ACC112 (cell line): Measurements from ENCODE around the gene HDLBP.

Experiments
- H2AFZ ChIP-seq: fragments of 200-600 bp; sonication (generic); one replicate; pipeline ENCODE4 v1.6.0; 2017; ENCODE audit warnings: antibody characterized with exemption, low read length; ENCODE audit not compliant: unreplicated experiment
- H3K27ac ChIP-seq: fragments of 200-600 bp; sonication (generic); 2 replicates; pipeline ENCODE4 v1.5.1; 2014; ENCODE audit warnings: low read depth, mild to moderate bottlenecking, antibody characterized with exemption, low read length, moderate library complexity
- H3K27me3 ChIP-seq: fragments of 200-600 bp; sonication (generic); 2 replicates; pipeline ENCODE4 v1.6.1; 2014; ENCODE audit warnings: mild to moderate bottlenecking, antibody characterized with exemption, low read length, moderate library complexity, mixed read lengths; ENCODE audit not compliant: insufficient read depth
- H3K36me3 ChIP-seq: fragments of 200-600 bp; sonication (generic); 2 replicates; pipeline ENCODE4 v1.6.1; 2016; ENCODE audit warnings: mild to moderate bottlenecking, antibody characterized with exemption, low read length, moderate library complexity, mixed read lengths; ENCODE audit not compliant: insufficient read depth
- H3K4me1 ChIP-seq: fragments of 200-600 bp; sonication (generic); one replicate; pipeline ENCODE4 v1.6.1; 2016; ENCODE audit warnings: low read length, mixed read lengths; ENCODE audit not compliant: insufficient read depth, unreplicated experiment, control insufficient read depth
- H3K4me3 ChIP-seq: fragments of 200-600 bp; sonication (generic); 2 replicates; pipeline ENCODE4 v1.5.1; 2014; ENCODE audit warnings: mild to moderate bottlenecking, low read depth, low read length
- H3K79me2 ChIP-seq: fragments of 200-600 bp; sonication (generic); one replicate; pipeline ENCODE4 v1.6.0; 2016; ENCODE audit warnings: low read length; ENCODE audit not compliant: control insufficient read depth, unreplicated experiment, insufficient read depth

Gene HDLBP

DNA sequence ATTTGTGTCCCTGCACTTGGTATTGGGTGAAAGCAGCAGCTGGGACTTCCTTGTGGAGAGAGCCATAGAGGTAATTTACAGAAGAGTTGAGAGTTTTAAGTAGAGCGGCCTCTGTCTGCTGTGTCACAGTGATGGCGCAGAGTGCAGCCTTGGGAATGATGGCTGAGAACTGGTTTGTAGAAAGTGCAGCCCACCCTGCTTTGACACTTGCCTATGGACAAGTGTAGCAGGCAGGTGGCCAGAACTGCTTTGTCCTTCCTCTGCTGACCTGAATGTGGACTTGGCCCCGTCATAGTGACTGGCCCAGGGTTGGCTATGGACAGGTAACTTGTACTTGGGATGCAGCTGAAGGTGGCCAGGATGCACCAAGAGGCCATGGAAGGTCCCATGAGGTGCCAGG is 133.3 kb downstream of the HDLBP start:
- H3K36me3 ChIP-seq: no peaks in the 10 kb centered on the region
- H3K79me2 ChIP-seq: no peaks in the 10 kb centered on the region
- H3K4me3 ChIP-seq: no peak overlapping the region
- H3K27ac ChIP-seq: no peak overlapping the region
- no peak overlapping the region for H2AFZ ChIP-seq
- H3K4me1 ChIP-seq: no peaks in the 10 kb centered on the region
- no peaks in the 10 kb centered on the region for H3K27me3 ChIP-seq

DNA sequence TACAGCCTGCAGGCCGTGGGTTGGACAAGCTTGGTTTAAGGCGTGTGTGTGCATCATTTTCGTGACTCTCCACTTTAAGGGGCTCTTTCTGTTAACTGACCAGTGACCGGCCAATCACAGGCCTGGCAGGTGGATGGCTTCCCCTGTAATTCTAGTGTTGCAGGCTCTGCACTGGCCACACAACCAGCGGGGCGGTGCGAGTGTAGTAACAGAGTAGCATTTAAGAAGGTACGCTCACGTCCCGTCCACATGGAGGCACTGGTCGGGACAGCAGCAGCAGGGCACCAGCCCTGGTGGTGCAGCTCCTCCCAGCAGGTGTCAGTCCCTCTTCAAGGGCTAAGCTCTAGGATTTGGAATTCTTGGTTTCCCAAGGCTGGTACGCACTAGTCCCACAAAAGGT is 135.0 kb downstream of the HDLBP start:
- Histone ChIP-seq H3K79me2 (no peaks in the 10 kb centered on the region), H3K27ac (no peak overlapping the region), H3K36me3 (no peaks in the 10 kb centered on the region)

DNA sequence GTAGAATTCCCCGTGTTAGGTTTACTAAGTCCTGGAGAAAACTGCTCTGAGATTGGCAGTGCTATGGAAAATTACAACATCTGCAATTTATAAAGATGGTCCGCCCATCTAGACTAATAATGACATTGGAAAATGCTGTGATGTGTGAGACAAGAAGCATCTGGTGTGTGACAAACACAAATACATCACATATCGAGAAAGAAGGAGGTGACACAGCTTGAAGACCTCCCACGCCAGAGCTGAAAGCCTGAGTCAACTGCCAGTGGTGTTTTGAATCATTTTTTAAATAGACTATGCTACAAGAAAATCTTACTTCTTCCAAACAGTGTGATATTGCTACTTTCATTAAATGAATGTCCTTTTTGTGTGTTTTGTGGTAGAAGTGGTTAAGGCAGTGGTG is 135.6 kb downstream of the HDLBP start:
- H3K27ac ChIP-seq: no peak overlapping the region
- no peak overlapping the region for H2AFZ ChIP-seq
- H3K4me1 ChIP-seq: no peaks in the 10 kb centered on the region
- H3K27me3 ChIP-seq: no peaks in the 10 kb centered on the region
- H3K4me3 ChIP-seq: no peak overlapping the region
- no peaks in the 10 kb centered on the region for H3K79me2 ChIP-seq
- H3K36me3 ChIP-seq: no peaks in the 10 kb centered on the region

More for the DNA sequence above, 135.0 kb downstream of the HDLBP start:
- H3K4me1 ChIP-seq: no peaks in the 10 kb centered on the region
- no peak overlapping the region for H3K4me3 ChIP-seq
- H2AFZ ChIP-seq: no peak overlapping the region
- no peaks in the 10 kb centered on the region for H3K27me3 ChIP-seq

DNA sequence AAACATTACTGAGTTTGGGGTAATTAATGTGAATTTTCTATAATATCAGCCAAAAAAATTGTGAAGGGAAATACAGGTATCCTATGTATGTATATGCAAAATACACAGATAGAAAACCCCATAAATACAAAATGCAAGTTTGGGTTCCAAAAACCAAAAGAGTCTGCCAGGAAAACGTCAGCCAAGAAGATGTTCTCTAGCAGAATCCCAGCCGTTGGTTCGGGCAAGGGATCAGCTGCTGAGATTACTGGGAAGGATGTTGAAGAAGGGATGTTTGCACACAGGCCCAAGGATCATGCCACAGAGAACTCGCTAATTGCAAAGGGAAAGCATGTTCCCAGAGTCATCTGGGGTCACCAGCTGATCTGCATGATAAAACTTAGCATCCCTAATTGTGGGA is 136.5 kb downstream of the HDLBP start:
- H3K36me3 ChIP-seq: no peaks in the 10 kb centered on the region
- no peaks in the 10 kb centered on the region for H3K4me1 ChIP-seq
- no peak overlapping the region for H3K4me3 ChIP-seq
- H3K79me2 ChIP-seq: no peaks in the 10 kb centered on the region
- H2AFZ ChIP-seq: no peak overlapping the region
- H3K27ac ChIP-seq: no peak overlapping the region
- H3K27me3 ChIP-seq: no peaks in the 10 kb centered on the region

DNA sequence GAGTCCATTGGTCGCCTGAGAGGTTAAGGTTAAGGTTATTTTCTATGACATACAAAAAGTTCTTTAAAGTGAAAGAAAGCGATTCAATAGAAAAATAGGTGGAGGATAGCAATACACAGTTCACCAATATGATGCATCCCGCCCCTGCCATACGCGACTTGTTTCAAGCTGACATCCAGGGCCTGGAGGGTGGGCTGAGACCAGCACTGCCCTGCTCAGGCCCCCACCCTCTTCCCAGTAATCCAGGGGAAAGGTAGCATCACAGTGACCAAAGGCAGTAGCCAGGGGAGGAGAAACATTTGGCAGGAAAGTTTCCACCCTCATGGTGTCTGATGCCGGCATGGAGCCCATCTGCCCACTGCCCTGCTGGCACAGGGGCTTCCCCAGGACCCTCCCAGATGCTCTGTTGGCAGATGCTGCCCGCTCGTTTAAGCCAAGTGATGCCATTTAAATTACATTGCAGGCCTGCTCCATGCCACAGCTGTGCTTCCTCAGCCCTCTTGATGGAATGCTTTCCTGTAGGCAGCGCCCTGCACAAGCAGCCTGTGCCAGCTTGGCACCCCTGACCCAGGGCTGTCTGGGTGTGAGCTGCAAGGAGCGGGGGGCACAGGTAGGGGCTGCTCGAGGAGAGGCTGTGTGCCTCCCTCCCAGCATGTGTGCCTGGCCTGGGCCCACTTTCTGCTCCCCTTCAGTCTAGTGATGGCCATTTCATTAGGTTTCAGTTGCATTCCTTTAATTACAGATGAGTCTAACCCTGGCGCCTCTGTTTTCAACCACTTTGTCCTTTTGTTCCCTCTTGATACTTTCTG is 137.7 kb downstream of the HDLBP start:
- H3K36me3 ChIP-seq: no peaks in the 10 kb centered on the region

More for the DNA sequence above, 137.7 kb downstream of the HDLBP start:
- Histone ChIP-seq H3K4me1 (no peaks in the 10 kb centered on the region), H3K27ac (no peak overlapping the region), H3K4me3 (no peak overlapping the region), H3K27me3 (no peaks in the 10 kb centered on the region), H3K79me2 (no peaks in the 10 kb centered on the region), H2AFZ (no peak overlapping the region)
